ENCODE results near the gene RAD51B. TPM values are rescaled to one million over a fixed set of nuclear protein-coding genes. Genes with fewer than 3 reads are reported as not detected.

The RAD51B gene
- total RNA-seq, 1 experiment from 2014 or later = 16.7 TPM

- no peaks in the 10 kb centered on the region for H3K36me3 Mint-ChIP-seq (ENCODE audit: insufficient read depth in 1 of 3, low read depth in 3 of 3)
- no peak overlapping the region for H3K9ac ChIP-seq (ENCODE audit: extremely low read depth, insufficient read length, low read length)
- H2BK5ac ChIP-seq (ENCODE audit: insufficient read length, low read length) = no peak overlapping the region
- H3K18ac ChIP-seq (ENCODE audit: insufficient read length, low read depth, low read length) = no peak overlapping the region
- no peak overlapping the region for H3K4ac ChIP-seq (ENCODE audit: low read depth, low read length)
- H3K4me3 Mint-ChIP-seq = no peak overlapping the region
- no peaks in the 10 kb centered on the region for H3K79me1 ChIP-seq (ENCODE audit: insufficient read depth, low read depth, low read length, poor library complexity, severe bottlenecking)
- no peak overlapping the region for H3T11ph ChIP-seq (ENCODE audit: low read length)
- no peak overlapping the region for H3K23ac ChIP-seq (ENCODE audit: insufficient read length, low read depth, low read length)
- H3K56ac ChIP-seq (ENCODE audit: insufficient read length, low read depth, low read length) = no peak overlapping the region
- no peaks in the 10 kb centered on the region for H3K23me2 ChIP-seq (ENCODE audit: insufficient read length, low read depth, low read length, poor library complexity, severe bottlenecking)
- no peak overlapping the region for H2BK12ac ChIP-seq (ENCODE audit: insufficient read length, low read depth, low read length)
- H2BK120ac ChIP-seq (ENCODE audit: low read depth, low read length, poor library complexity, severe bottlenecking) = no peak overlapping the region
- H4K20me1 ChIP-seq (ENCODE audit: control insufficient read depth, insufficient read depth, insufficient read length) = no peaks in the 10 kb centered on the region
- H3K9me3 ChIP-seq (ENCODE audit: control insufficient read depth, low read depth, low read length) = no peaks in the 10 kb centered on the region
- H3K4me2 ChIP-seq (ENCODE audit: insufficient read depth, insufficient read length, low read length) = no peak overlapping the region
- H3K79me2 ChIP-seq (ENCODE audit: insufficient read depth, low read length) = no peaks in the 10 kb centered on the region
- H3K27ac Mint-ChIP-seq = no peak overlapping the region
- no peak overlapping the region for H3K27ac ChIP-seq (ENCODE audit: insufficient read length, low read depth, low read length)
- no peaks in the 10 kb centered on the region for H3K27me3 Mint-ChIP-seq (ENCODE audit: low read depth)
- H4K91ac ChIP-seq (ENCODE audit: insufficient read length, low read depth, low read length) = no peak overlapping the region
- no peak overlapping the region for H2BK20ac ChIP-seq (ENCODE audit: low read depth, low read length, poor library complexity, severe bottlenecking)
- H3K4me1 Mint-ChIP-seq = peaks cover 6 to 8% of the 10 kb centered on the region in 2 experiments; a peak in 3 of 4 replicates
- no peak for TF ChIP-seq CTCF (conservative IDR thresholded peaks at IDR 0.05)
- H4K8ac ChIP-seq (replicated peaks; ENCODE audit: insufficient read length, low read depth, low read length) = no peak overlapping the region
- DNase-seq = no peak
- no peaks in the 10 kb centered on the region for H3K9me3 Mint-ChIP-seq
- H2AFZ ChIP-seq (ENCODE audit: low read length) = no peak overlapping the region
- no peak overlapping the region for H3K14ac ChIP-seq (ENCODE audit: insufficient read depth, low read length)
- H2BK15ac ChIP-seq (ENCODE audit: low read depth, low read length) = no peak overlapping the region
- no peak overlapping the region for H4K5ac ChIP-seq (ENCODE audit: insufficient read length, low read depth, low read length)
- H3K27me3 ChIP-seq (ENCODE audit: insufficient read depth, low read length) = no peaks in the 10 kb centered on the region
- H2AK5ac ChIP-seq (ENCODE audit: insufficient read length, low read length) = no peak overlapping the region
- H3K4me1 ChIP-seq (ENCODE audit: insufficient read depth, low read length) = no peaks in the 10 kb centered on the region
Measured at GRCh38 chr14:68131907-68132306, 312.3 kb downstream of the RAD51B start.
